Nephron (organoid): ENCODE data around the gene PRPF19.

Experiments used
- H3K27ac Mint-ChIP-seq, 3 experiments: 2 replicates each; pipeline ENCODE4 v1.8.0; 2020; ENCODE audit warnings: mixed read lengths in 3 of 3, mild to moderate bottlenecking in 2 of 3, moderate library complexity in 1 of 3
- H3K27me3 Mint-ChIP-seq: 2 replicates; pipeline ENCODE4 v1.8.0; 2021; ENCODE audit warnings: low read depth, mild to moderate bottlenecking, moderate library complexity, mixed read lengths
- H3K36me3 Mint-ChIP-seq: 2 replicates; pipeline ENCODE4 v1.8.0; 2020; ENCODE audit warnings: low read depth, mixed read lengths
- H3K4me1 Mint-ChIP-seq: 2 replicates; pipeline ENCODE4 v1.8.0; 2020; ENCODE audit warnings: mixed read lengths
- H3K4me3 Mint-ChIP-seq, 3 experiments: 2 replicates each; pipeline ENCODE4 v1.8.0; 2020; ENCODE audit warnings: mild to moderate bottlenecking in 3 of 3, mixed read lengths in 3 of 3, moderate library complexity in 2 of 3
- H3K9me3 Mint-ChIP-seq: 2 replicates; pipeline ENCODE4 v1.8.0; 2020; ENCODE audit warnings: mixed read lengths
- TF ChIP-seq, protein P1 (sequence below), 3 experiments: fragments of 200-600 bp; sonication (generic); IDR thresholded peaks; one replicate each; pipeline ENCODE4 v1.5.0; 2021; ENCODE audit warnings: antibody characterized with exemption in 3 of 3; ENCODE audit not compliant: unreplicated experiment in 3 of 3

PRPF19 gene

DNA sequence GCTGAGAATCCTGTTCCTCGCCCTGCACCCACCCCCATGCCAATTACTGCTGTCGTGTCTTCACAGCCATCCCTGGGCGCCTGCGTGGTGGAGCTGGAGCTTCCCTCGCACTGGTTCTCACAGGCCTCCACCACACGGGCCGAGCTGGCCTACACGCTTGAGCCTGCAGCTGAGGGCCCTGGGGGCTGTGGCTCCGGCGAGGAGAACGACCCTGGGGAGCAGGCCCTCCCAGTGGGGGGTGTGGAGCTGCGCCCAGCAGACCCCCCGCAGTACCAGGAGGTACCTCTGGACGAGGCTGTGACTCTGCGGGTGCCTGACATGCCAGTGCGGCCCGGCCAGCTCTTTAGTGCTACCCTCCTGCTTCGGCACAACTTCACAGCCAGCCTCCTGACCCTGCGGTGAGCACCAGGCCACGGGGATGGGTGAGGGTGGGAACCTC is 22.2 kb upstream of the PRPF19 start:
- no peak overlapping the region for H3K27ac Mint-ChIP-seq
- H3K4me3 Mint-ChIP-seq, result no peak overlapping the region
- peaks cover 8% of the 10 kb centered on the region for H3K27me3 Mint-ChIP-seq
- no peaks in the 10 kb centered on the region for H3K9me3 Mint-ChIP-seq
- H3K4me1 Mint-ChIP-seq, result peaks cover 20% of the 10 kb centered on the region
- H3K36me3 Mint-ChIP-seq, result peaks cover 45% of the 10 kb centered on the region
- TF ChIP-seq, protein P1, sequence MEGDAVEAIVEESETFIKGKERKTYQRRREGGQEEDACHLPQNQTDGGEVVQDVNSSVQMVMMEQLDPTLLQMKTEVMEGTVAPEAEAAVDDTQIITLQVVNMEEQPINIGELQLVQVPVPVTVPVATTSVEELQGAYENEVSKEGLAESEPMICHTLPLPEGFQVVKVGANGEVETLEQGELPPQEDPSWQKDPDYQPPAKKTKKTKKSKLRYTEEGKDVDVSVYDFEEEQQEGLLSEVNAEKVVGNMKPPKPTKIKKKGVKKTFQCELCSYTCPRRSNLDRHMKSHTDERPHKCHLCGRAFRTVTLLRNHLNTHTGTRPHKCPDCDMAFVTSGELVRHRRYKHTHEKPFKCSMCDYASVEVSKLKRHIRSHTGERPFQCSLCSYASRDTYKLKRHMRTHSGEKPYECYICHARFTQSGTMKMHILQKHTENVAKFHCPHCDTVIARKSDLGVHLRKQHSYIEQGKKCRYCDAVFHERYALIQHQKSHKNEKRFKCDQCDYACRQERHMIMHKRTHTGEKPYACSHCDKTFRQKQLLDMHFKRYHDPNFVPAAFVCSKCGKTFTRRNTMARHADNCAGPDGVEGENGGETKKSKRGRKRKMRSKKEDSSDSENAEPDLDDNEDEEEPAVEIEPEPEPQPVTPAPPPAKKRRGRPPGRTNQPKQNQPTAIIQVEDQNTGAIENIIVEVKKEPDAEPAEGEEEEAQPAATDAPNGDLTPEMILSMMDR (IDR thresholded peaks at IDR 0.05; ENCODE audit: unreplicated experiment in 3 of 3), result no peak

DNA sequence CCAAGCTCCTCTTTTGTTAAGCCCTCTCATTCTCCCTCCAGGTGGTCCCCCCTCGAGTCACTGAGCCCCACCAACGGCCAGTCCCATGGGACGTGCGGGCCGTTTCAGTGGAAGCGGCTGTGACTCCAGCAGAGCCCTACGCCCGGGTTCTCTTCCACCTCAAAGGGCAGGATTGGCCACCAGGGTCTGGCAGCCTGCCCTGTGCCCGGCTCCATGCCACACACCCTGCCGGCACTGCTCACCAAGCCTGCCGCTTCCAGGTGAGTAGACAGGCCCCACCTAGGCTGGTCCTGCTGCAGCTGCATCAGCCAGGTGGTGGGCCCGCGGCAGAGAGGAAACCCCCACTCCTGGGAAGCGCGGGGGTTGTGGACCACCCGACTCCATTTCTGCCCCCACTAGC is 21.2 kb upstream of the PRPF19 start:
- Mint-ChIP-seq H3K9me3 (no peaks in the 10 kb centered on the region), H3K4me1 (peaks cover 26% of the 10 kb centered on the region), H3K4me3 (peak overlapping the region in 2 of 3 experiments; percentile 52 to 54), H3K27ac (no peak overlapping the region), H3K27me3 (peaks cover 8% of the 10 kb centered on the region), H3K36me3 (peaks cover 45% of the 10 kb centered on the region)
- TF ChIP-seq, protein P1 (IDR thresholded peaks at IDR 0.05; ENCODE audit: unreplicated experiment in 3 of 3), result no peak

DNA sequence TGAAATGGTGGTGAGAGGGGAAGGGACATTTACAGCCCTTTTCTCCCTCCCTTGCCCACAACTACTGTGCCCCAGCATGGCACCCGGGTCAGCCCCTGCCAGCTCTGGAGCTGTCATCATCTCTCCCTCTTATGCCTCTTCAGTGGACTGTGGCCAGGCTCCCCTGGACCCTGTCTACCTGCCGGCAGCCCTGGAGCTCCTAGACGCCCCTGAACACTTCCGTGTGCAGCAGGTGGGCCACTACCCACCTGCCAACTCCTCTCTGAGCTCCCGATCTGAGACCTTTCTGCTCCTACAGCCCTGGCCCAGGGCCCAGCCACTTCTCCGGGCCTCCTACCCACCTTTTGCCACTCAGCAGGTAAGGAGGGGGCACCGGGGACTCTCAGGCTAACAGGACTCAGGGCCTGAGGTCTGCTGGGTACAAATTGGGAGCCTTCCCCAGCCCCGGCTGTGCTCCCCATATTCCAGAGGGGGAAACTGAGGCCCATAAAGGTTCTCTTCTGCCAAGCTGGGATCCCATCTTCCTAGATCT is 20.7 kb upstream of the PRPF19 start:
- Mint-ChIP-seq H3K4me1 (peaks cover 31% of the 10 kb centered on the region), H3K9me3 (no peaks in the 10 kb centered on the region), H3K27me3 (peaks cover 8% of the 10 kb centered on the region), H3K36me3 (peaks cover 47% of the 10 kb centered on the region), H3K27ac (no peak overlapping the region), H3K4me3 (peak overlapping the region; percentile 64 to 94 (median 74))
- TF ChIP-seq, protein P1 (IDR thresholded peaks at IDR 0.05; ENCODE audit: unreplicated experiment in 3 of 3), result no peak

DNA sequence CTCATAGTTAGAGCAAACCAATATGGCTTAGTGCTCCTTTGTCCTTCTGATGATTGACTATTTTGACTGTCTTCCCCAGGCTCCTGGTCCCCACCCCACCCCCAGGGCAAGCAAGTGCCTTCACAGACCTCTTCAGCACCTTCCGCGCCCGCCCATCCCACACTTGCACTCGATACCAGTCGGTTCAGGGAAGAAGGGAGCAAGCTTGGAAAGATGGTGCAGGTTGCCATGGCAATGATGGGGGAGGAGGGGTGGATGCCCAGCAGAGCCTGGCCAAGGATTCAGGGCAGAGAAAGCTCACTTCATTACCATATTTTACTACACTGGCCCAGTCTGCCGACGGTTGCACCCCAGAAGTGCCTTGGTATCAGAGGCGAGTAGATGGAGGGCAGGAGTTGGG is 20.1 kb upstream of the PRPF19 start:
- Mint-ChIP-seq H3K4me3 (peak overlapping the region; percentile 93 to 94 (median 93)), H3K27ac (no peak overlapping the region), H3K36me3 (peaks cover 49% of the 10 kb centered on the region), H3K27me3 (peaks cover 8% of the 10 kb centered on the region), H3K9me3 (no peaks in the 10 kb centered on the region), H3K4me1 (peaks cover 35% of the 10 kb centered on the region)
- TF ChIP-seq, protein P1 (IDR thresholded peaks at IDR 0.05; ENCODE audit: unreplicated experiment in 3 of 3), result no peak

DNA sequence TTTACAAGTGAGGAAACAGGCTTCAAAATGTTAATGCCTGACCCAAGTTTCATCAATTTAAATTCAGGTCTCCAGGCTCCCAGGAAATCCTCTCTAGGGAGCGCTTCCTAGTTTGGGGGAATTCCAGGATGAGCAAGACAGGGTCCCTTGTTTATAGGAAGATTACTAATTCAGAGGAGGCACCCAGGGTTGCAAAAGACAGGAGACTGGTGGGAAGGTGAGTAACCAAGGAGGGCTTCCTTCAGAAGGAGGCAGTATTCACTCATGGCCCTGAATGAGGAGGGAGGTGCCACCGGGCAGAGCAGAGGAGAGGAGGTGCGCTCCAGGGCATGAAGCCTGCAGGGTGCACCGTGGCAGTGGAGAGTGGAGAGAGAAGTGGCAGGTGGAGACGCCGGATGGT is 19.5 kb upstream of the PRPF19 start:
- TF ChIP-seq, protein P1 (IDR thresholded peaks at IDR 0.05; ENCODE audit: unreplicated experiment in 3 of 3), result no peak
- Mint-ChIP-seq H3K4me3 (peak overlapping the region; percentile 93 to 94 (median 93)), H3K27ac (no peak overlapping the region), H3K4me1 (peaks cover 35% of the 10 kb centered on the region), H3K36me3 (peaks cover 48% of the 10 kb centered on the region), H3K27me3 (peaks cover 8% of the 10 kb centered on the region), H3K9me3 (no peaks in the 10 kb centered on the region)
